B cell (primary cell): Measurements from ENCODE around the gene HSD3B2. TPM values are rescaled to one million over a fixed set of nuclear protein-coding genes. Genes with fewer than 3 reads are reported as not detected.

ENCODE experiments used
- ATAC-seq: fragments of 200-7000 bp; cut with Tn5 transposase; one replicate; pipeline ENCODE4 v1.10.0; 2021; ENCODE audit warnings: low read depth, mild to moderate bottlenecking, moderate number of reproducible peaks, moderate library complexity
- CTCF ChIA-PET: fragments of 350-600 bp; sonication (Branson Sonifier 250); formaldehyde crosslinking; loops from one replicate; lab custom pipeline; 2021; ENCODE audit warnings: antibody characterized with exemption, inconsistent platforms; lab: Charles Lee
- POLR2A ChIA-PET: fragments of 350-600 bp; sonication (Branson Sonifier 250); formaldehyde crosslinking; loops from one replicate; lab custom pipeline; 2021; ENCODE audit warnings: antibody characterized with exemption; lab: Charles Lee
- DNase-seq: peaks from one replicate; pipeline ENCODE4 v3.0.0; 2013
- H2AFZ ChIP-seq: 2 replicates; pipeline ENCODE4 v1.6.1; 2012; ENCODE audit warnings: mild to moderate bottlenecking, low read depth, low read length; ENCODE audit not compliant: insufficient read depth, poor library complexity, severe bottlenecking
- H3K27ac ChIP-seq, 2 donors: 1 replicate in 1 of 2; 2 replicates in 1 of 2; pipeline ENCODE4 v1.5.1; 2012 to 2013; ENCODE audit warnings: low read length in 2 of 2, mild to moderate bottlenecking in 2 of 2, moderate library complexity in 1 of 2
- H3K27me3 ChIP-seq, 4 experiments: fragments of 200-600 bp in 1 of 4; sonication (generic) in 1 of 4; replicated peaks in 1 of 4; 1 replicate in 2 of 4; 2 replicates in 2 of 4; pipeline versions ENCODE4 v1.6.1 to v1.7.0; 2013 to 2016; ENCODE audit warnings: low read length in 3 of 4, mild to moderate bottlenecking in 2 of 4, mixed read lengths in 1 of 4, moderate library complexity in 1 of 4; ENCODE audit not compliant: insufficient read depth in 4 of 4, control insufficient read depth in 3 of 4; ENCODE audit errors: control extremely low read depth in 1 of 4
- H3K36me3 ChIP-seq, 2 experiments: replicated peaks in 1 of 2; 1 replicate in 1 of 2; 2 replicates in 1 of 2; pipeline versions ENCODE4 v1.6.1 to v1.7.1; 2013; ENCODE audit warnings: low read length in 1 of 2; ENCODE audit not compliant: insufficient read depth in 2 of 2, control insufficient read depth in 1 of 2; ENCODE audit errors: control extremely low read depth in 1 of 2, extremely low read depth in 1 of 2
- H3K4me1 ChIP-seq, 2 donors: fragments of 200-600 bp in 1 of 2; sonication (generic) in 1 of 2; 1 replicate in 1 of 2; 2 replicates in 1 of 2; pipeline versions ENCODE4 v1.5.1 to v1.6.1; 2013 to 2017; ENCODE audit warnings: low read length in 2 of 2; ENCODE audit not compliant: control insufficient read depth in 2 of 2, insufficient read depth in 2 of 2
- H3K4me2 ChIP-seq: replicated peaks from 2 replicates; pipeline ENCODE3; 2012; ENCODE audit warnings: mild to moderate bottlenecking, low read depth, low read length; ENCODE audit not compliant: poor library complexity, severe bottlenecking
- H3K4me3 ChIP-seq, 5 experiments: fragments of 200-600 bp in 1 of 5; sonication (generic) in 1 of 5; 1 replicate in 3 of 5; 2 replicates in 2 of 5; pipeline versions ENCODE4 v1.5.1 to v1.7.0; 2011 to 2016; ENCODE audit warnings: low read length in 4 of 5, mild to moderate bottlenecking in 4 of 5, low read depth in 2 of 5, control low read depth in 1 of 5, moderate library complexity in 1 of 5; ENCODE audit not compliant: insufficient read depth in 1 of 5; ENCODE audit errors: control extremely low read depth in 1 of 5, extremely low read depth in 1 of 5
- H3K79me2 ChIP-seq: fragments of 200-600 bp; sonication (generic); one replicate; pipeline ENCODE4 v1.6.0; 2016; ENCODE audit warnings: low read length; ENCODE audit not compliant: control insufficient read depth, insufficient read depth
- H3K9ac ChIP-seq: fragments of 200-600 bp; sonication (generic); 2 replicates; pipeline ENCODE4 v1.6.1; 2017; ENCODE audit warnings: mild to moderate bottlenecking, low read length, moderate library complexity
- H3K9me3 ChIP-seq, 3 donors: one replicate each; pipeline versions ENCODE4 v1.6.1 to v1.7.1; 2013; ENCODE audit warnings: low read length in 2 of 3; ENCODE audit not compliant: control insufficient read depth in 2 of 3, insufficient read depth in 1 of 3; ENCODE audit errors: control extremely low read depth in 1 of 3
- H4K20me1 ChIP-seq: 2 replicates; pipeline ENCODE4 v1.6.0; 2012; ENCODE audit warnings: mild to moderate bottlenecking, low read length; ENCODE audit not compliant: insufficient read depth, control insufficient read depth, poor library complexity, severe bottlenecking
- H3K27ac Mint-ChIP-seq: one replicate; pipeline ENCODE4 v1.8.0; 2021; ENCODE audit warnings: mixed read lengths
- H3K27me3 Mint-ChIP-seq: one replicate; pipeline ENCODE4 v1.8.0; 2021; ENCODE audit warnings: mixed read lengths
- H3K4me1 Mint-ChIP-seq: one replicate; pipeline ENCODE4 v1.8.0; 2021; ENCODE audit warnings: mixed read lengths
- H3K4me3 Mint-ChIP-seq: one replicate; pipeline ENCODE4 v1.8.0; 2021; ENCODE audit warnings: mixed read lengths
- H3K9me3 Mint-ChIP-seq: one replicate; pipeline ENCODE4 v1.8.0; 2022; ENCODE audit warnings: mixed read lengths; ENCODE audit not compliant: insufficient read depth
- EZH2 ChIP-seq: IDR thresholded peaks from 2 replicates; pipeline ENCODE4 v1.6.1; 2012; ENCODE audit warnings: borderline replicate concordance, low read depth, mild to moderate bottlenecking, moderate library complexity, low read length; ENCODE audit not compliant: insufficient read depth, poor library complexity, severe bottlenecking
- WGBS: methylation state at CpG from one replicate; pipeline ENCODE4 v1.1.5; 2013; ENCODE audit warnings: missing lambda C conversion rate; ENCODE audit not compliant: insufficient coverage; 5-methylcytosine and 5-hydroxymethylcytosine counted together
- intact Hi-C: fragments of 100-400 bp; cut with micrococcal nuclease; formaldehyde crosslinking; loops from one replicate; pipeline ENCODE4 v1.10.0; 2022
- polyA plus RNA-seq: library from polyadenylated mRNA; depleted of rRNA; stranded (reverse); fragments of >200 nt; gene quantifications from 2 replicates; pipeline ENCODE4 v1.2.3, GENCODE V29; 2012
- total RNA-seq, 2 donors: library from RNA; stranded (reverse); fragments of 120-200 nt in 1 of 2; gene quantifications; 1 replicate in 1 of 2; 2 replicates in 1 of 2; pipeline versions ENCODE4 v1.2.3 to v1.2.4, GENCODE V29; 2013 to 2022
- TF ChIP-seq, protein P1 (sequence below): fragments of 200-600 bp; IDR thresholded peaks from one replicate; pipeline ENCODE4 v1.8.0; 2022; ENCODE audit warnings: antibody characterized with exemption, mild to moderate bottlenecking

Gene HSD3B2
- total and polyA plus RNA-seq, 2 donors (not counting 1 experiment from before 2014, with no cell fraction given): not detected

DNA sequence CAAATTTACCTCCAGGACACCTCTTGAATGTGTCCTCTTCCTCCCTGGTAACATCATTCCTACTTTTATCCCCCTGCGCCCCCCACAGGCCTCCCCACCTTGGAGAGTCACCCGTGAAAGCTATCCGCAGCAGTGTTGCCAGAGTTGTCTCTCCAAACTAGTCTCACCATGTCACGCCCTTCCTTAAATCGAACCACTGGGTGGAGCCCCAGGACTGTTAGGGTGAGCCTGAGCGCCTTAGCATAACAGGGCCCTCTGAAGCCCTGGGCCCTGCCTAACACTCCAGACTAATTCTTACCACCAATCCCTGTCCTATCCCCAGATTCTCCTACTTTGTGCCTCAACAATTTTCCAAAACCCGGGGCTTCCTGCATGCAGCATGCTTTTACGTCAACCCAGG is 35.0 kb downstream of the HSD3B2 start:
- no peaks in the 10 kb centered on the region for H3K9me3 ChIP-seq
- ChIA-PET POLR2A (no interaction called here), CTCF (no interaction called here)
- DNase-seq: no peak
- H3K36me3 ChIP-seq: no peaks in the 10 kb centered on the region
- Mint-ChIP-seq H3K4me3 (no peak overlapping the region), H3K9me3 (no peaks in the 10 kb centered on the region), H3K27me3 (peaks cover 8% of the 10 kb centered on the region), H3K4me1 (no peaks in the 10 kb centered on the region), H3K27ac (no peak overlapping the region)
- no peak overlapping the region for H3K4me2 ChIP-seq
- H3K27me3 ChIP-seq: no peaks in the 10 kb centered on the region
- H3K9ac ChIP-seq: no peak overlapping the region
- H4K20me1 ChIP-seq: no peaks in the 10 kb centered on the region
- WGBS: 79% methylated on average over 8 of the region's 8 CpGs
- H2AFZ ChIP-seq: no peak overlapping the region
- intact Hi-C loops: no loop called here
- TF ChIP-seq, protein P1, sequence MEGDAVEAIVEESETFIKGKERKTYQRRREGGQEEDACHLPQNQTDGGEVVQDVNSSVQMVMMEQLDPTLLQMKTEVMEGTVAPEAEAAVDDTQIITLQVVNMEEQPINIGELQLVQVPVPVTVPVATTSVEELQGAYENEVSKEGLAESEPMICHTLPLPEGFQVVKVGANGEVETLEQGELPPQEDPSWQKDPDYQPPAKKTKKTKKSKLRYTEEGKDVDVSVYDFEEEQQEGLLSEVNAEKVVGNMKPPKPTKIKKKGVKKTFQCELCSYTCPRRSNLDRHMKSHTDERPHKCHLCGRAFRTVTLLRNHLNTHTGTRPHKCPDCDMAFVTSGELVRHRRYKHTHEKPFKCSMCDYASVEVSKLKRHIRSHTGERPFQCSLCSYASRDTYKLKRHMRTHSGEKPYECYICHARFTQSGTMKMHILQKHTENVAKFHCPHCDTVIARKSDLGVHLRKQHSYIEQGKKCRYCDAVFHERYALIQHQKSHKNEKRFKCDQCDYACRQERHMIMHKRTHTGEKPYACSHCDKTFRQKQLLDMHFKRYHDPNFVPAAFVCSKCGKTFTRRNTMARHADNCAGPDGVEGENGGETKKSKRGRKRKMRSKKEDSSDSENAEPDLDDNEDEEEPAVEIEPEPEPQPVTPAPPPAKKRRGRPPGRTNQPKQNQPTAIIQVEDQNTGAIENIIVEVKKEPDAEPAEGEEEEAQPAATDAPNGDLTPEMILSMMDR: no peak
- no peak for TF ChIP-seq EZH2
- no peak for ATAC-seq
- H3K4me1 ChIP-seq: no peaks in the 10 kb centered on the region
- no peaks in the 10 kb centered on the region for H3K79me2 ChIP-seq
- no peak overlapping the region for H3K27ac ChIP-seq
- no peak overlapping the region for H3K4me3 ChIP-seq

DNA sequence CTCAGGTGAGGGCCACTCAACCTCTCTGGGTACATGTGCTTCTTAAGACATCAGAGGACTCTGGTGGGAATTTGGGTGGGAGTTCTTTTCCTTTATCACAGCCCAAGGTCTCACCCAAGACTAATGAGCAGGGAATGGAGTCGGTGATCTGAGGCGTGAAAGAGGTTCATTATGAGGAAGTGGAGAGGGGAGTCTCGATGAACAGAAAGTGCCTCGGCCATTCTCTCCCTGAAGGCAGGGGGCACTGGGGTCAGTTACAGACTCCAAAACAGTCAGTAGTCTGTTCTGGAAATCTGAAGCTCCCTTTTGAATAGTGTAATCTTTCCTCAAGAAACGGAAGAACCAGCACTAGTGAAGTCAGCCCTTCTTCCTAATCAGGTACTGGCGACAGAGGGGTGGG is 36.2 kb downstream of the HSD3B2 start:
- Histone ChIP-seq H3K27me3 (no peaks in the 10 kb centered on the region), H3K9me3 (no peaks in the 10 kb centered on the region), H3K27ac (no peak overlapping the region), H3K4me1 (no peaks in the 10 kb centered on the region), H3K36me3 (no peaks in the 10 kb centered on the region), H2AFZ (no peak overlapping the region), H3K9ac (no peak overlapping the region), H3K4me2 (no peak overlapping the region), H4K20me1 (no peaks in the 10 kb centered on the region), H3K4me3 (no peak overlapping the region), H3K79me2 (no peaks in the 10 kb centered on the region)
- H3K27ac Mint-ChIP-seq: no peak overlapping the region
- ChIA-PET POLR2A (no interaction called here), CTCF (no interaction called here)
- peaks cover 6% of the 10 kb centered on the region for H3K27me3 Mint-ChIP-seq
- 82% methylated on average over 4 of the region's 6 CpGs for WGBS
- no peak for ATAC-seq
- intact Hi-C loops: no loop called here
- H3K4me3 Mint-ChIP-seq: no peak overlapping the region
- no peaks in the 10 kb centered on the region for H3K4me1 Mint-ChIP-seq
- no peak for TF ChIP-seq EZH2
- TF ChIP-seq, protein P1: no peak
- H3K9me3 Mint-ChIP-seq: no peaks in the 10 kb centered on the region
- DNase-seq: no peak
